Fibroblast of pulmonary artery (primary cell): ENCODE data around the gene RNF186.

Experiments
- DNase-seq: peaks from one replicate; pipeline ENCODE4 v3.0.0-alpha.2; 2010; ENCODE audit warnings: low read depth
- H3K4me3 ChIP-seq: replicated peaks from 2 replicates; pipeline ENCODE4 v1.5.1; 2011; ENCODE audit warnings: low read depth, mild to moderate bottlenecking, control low read depth, low read length, moderate library complexity
- CTCF ChIP-seq: IDR thresholded peaks from 2 replicates; pipeline ENCODE4 v1.5.1; 2011; ENCODE audit warnings: mild to moderate bottlenecking, control low read depth, low read length, inconsistent platforms; ENCODE audit errors: missing control alignments

RNF186 gene

DNA sequence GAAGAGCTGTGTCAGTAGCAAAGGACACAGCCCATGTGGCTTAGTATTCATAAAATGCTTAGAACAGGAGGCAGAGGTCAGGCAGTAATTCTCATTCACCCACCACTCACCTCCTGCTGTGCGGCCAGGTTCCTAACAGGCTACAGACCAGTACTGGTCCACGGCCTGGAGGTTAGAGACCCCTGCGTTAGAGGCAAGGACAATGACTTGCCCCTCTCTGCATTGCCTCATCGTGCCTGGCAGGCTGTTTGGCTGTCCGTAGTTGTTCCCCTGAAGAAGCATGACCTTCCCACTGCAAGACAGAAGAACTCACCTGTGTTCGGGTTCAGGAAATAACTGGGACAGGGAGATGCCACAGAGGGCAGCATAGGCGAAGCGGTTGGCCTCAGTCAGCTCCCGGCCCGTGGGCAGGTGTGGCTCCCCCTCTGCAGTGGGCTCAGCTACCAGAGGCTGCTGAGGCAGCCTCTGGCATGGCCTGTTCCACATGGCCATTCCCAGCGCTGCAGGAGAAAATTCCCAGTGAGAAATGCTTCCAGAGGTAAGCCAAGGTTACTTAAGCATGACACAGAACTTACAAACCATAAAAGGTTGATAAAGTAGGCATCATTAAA, 34.7 kb downstream of the RNF186 start:
- no peak for DNase-seq
- TF ChIP-seq CTCF = no peak
- H3K4me3 ChIP-seq = no peak overlapping the region

DNA sequence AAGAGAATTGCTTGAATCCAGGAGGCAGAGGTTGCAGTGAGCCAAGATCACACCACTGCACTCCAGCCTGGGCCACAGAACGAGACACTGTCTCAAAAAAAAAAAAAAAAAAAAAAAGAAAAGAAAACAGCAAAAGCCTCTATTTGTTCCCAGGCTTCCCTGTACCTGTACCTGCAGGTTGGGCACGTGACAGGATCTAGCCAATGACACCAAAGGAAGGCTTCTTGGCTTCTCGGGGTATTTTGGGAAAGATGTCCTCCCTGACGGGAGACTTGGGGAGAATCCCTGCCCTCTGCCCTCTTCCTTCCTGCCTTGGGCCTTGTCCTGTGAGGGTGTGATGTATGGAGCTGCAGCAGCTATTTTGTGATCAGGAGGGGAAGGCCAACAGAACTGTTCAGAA, 38.1 kb downstream of the RNF186 start:
- H3K4me3 ChIP-seq = no peak overlapping the region
- TF ChIP-seq CTCF = no peak
- no peak for DNase-seq

DNA sequence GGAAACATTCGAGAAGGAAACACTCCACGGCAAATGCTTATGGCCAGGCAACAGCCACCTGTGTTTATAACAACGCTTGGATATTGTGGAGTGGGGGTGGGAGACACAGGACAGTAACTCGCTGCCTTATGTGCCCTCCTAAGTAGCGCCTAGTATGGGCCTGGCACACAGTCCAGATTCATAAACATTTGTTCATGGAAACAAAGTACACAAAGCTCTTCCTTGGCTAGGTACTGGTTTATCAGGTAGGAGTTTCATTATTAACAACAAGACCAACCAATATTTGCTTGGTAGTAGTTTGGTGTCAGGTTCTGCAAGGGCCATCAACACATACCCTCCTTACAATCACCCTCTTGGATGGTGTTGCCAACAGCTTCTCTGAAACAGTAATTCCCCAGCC, 38.8 kb downstream of the RNF186 start:
- TF ChIP-seq CTCF = no peak
- DNase-seq = no peak
- H3K4me3 ChIP-seq = no peak overlapping the region

DNA sequence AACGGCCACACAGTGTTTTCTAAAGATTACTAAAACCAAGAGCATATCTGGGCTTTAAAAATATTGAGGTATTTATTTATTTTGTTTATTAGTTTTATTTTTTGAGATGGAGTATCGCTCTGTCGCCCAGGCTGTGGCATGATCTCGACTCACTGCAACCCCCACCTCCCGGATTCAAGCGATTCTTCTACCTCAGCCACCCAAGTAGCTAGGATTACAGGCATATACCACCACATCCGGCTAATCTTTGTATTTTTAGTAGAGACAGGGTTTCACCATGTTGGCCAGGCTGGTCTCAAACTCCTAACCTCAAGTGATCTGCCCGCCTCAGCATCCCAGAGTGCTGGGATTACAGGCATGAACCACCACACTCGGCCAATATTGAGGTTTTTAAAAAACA, 39.3 kb downstream of the RNF186 start:
- no peak overlapping the region for H3K4me3 ChIP-seq
- no peak for TF ChIP-seq CTCF
- DNase-seq = no peak

DNA sequence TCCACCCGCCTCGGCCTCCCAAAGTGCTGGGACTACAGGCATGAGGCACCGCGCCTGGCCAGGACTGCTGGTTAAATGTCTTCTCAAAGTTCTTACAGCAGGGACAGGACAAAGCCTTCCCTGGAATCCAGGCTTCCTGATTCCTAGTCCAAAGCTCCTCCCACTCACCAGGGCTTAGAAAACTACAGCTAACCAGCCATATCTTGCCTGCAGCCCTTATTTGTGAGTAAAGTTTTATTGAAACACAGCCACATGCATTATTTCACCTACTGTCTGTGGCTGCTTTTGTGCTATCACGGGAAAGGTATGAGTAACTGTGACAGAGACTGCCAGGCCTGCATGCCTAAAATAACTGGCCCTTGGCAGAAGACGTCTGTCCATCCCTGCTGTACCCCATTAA, 39.8 kb downstream of the RNF186 start:
- DNase-seq = no peak
- H3K4me3 ChIP-seq = no peak overlapping the region
- TF ChIP-seq CTCF = no peak

DNA sequence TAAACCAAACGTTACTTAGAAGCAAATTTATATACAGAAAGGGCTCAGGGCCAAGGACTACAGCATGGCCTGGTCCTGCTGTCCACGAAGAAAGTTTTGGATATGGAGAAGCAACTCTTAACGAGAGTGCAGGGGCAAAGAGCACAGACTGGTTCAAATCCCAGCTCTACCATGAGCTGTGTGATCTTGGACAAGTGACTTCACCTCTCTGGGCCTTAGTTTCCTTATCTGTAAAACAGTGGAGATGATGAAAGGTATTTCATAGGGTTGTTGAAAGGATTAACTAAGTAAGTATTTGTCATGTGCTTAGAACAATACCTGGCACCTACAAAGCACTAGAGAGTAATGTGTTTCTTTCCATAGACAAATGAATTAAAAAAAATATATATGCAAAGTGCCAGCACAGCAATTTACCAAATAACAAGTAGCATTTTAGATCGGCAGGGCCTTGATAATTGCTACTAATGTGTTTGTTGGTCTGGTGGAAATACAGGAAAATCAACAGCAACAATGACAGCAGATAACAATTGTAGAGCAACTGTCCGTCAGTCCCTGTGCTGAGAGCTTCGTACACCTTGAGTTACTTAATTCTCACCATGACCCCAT, 40.8 kb downstream of the RNF186 start:
- H3K4me3 ChIP-seq = no peak overlapping the region
- DNase-seq = no peak
- TF ChIP-seq CTCF = no peak

DNA sequence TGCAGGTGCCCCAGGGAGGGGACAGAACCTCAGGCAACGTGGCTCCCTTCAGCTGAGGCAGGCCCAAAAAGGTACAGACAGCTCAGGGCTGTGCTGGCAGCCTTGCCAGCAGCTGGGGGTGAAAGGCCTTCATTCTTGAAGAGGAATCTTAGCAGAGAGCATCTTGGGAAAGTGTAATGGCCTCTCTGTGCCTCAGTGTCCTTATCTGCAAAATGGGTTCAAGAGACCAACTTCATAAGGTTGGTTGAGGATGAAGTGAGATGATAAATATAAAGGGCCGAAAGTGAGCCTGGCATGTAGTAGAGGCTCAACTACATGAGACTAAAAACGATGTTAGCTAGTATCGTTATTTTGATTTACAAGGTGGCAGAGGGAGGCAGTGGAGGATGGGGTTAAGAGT, 41.6 kb downstream of the RNF186 start:
- H3K4me3 ChIP-seq = no peak overlapping the region
- DNase-seq = no peak
- TF ChIP-seq CTCF = no peak
